Loucy (cell line): Measurements from ENCODE around the gene BCL11B.

Source experiments
- H2AFZ ChIP-seq: fragments of 200-600 bp; sonication (generic); 2 replicates; pipeline ENCODE4 v1.6.0; 2016; ENCODE audit warnings: antibody characterized with exemption, mild to moderate bottlenecking, low read length, moderate library complexity
- H3F3A ChIP-seq: fragments of 200-600 bp; 2 replicates; pipeline ENCODE4 v1.6.0; 2016; ENCODE audit warnings: antibody characterized with exemption, low read depth, mild to moderate bottlenecking
- H3K27me3 ChIP-seq: fragments of 200-600 bp; sonication (generic); 2 replicates; pipeline ENCODE4 v1.6.1; 2014; ENCODE audit warnings: low read length, mild to moderate bottlenecking; ENCODE audit not compliant: insufficient read depth, poor library complexity, severe bottlenecking
- H3K36me3 ChIP-seq: fragments of 200-600 bp; sonication (generic); 2 replicates; pipeline ENCODE4 v1.6.1; 2016; ENCODE audit warnings: low read length; ENCODE audit not compliant: insufficient read depth
- H3K4me1 ChIP-seq: fragments of 200-600 bp; sonication (generic); 2 replicates; pipeline ENCODE4 v1.5.1; 2014; ENCODE audit warnings: low read length, mild to moderate bottlenecking; ENCODE audit not compliant: insufficient read depth, poor library complexity, severe bottlenecking
- H3K4me2 ChIP-seq: fragments of 200-600 bp; sonication (generic); 2 replicates; pipeline ENCODE4 v1.6.0; 2014; ENCODE audit warnings: antibody characterized with exemption, low read length, low read depth, mild to moderate bottlenecking; ENCODE audit not compliant: poor library complexity, severe bottlenecking
- H3K4me3 ChIP-seq: fragments of 200-600 bp; sonication (generic); 2 replicates; pipeline ENCODE4 v1.5.1; 2014; ENCODE audit warnings: low read length, mild to moderate bottlenecking, mixed read lengths; ENCODE audit not compliant: poor library complexity, severe bottlenecking
- H3K79me2 ChIP-seq: fragments of 200-600 bp; sonication (generic); 2 replicates; pipeline ENCODE4 v1.6.1; 2014; ENCODE audit warnings: low read length; ENCODE audit not compliant: insufficient read depth
- H3K9ac ChIP-seq: fragments of 200-600 bp; sonication (generic); 2 replicates; pipeline ENCODE4 v1.6.0; 2014; ENCODE audit warnings: mild to moderate bottlenecking, low read depth, low read length, moderate library complexity; ENCODE audit not compliant: poor library complexity, severe bottlenecking
- H3K9me2 ChIP-seq: fragments of 200-600 bp; sonication (generic); replicated peaks from 2 replicates; pipeline ENCODE4 v1.6.1; 2016; ENCODE audit warnings: low read depth, low read length, mixed read lengths
- H3K9me3 ChIP-seq: fragments of 200-600 bp; sonication (generic); 2 replicates; pipeline ENCODE4 v1.6.1; 2014; ENCODE audit warnings: mild to moderate bottlenecking, antibody characterized with exemption, low read length, low read depth; ENCODE audit not compliant: insufficient read depth
- H4K20me1 ChIP-seq: fragments of 200-600 bp; sonication (generic); 2 replicates; pipeline ENCODE4 v1.6.0; 2014; ENCODE audit warnings: antibody characterized with exemption, low read length, mild to moderate bottlenecking; ENCODE audit not compliant: insufficient read depth, poor library complexity, severe bottlenecking
- CTCF ChIP-seq: fragments of 200-600 bp; sonication (generic); conservative IDR thresholded peaks from 2 replicates; pipeline ENCODE4 v1.5.1; 2014; ENCODE audit warnings: mild to moderate bottlenecking, antibody characterized with exemption, low read length
- EZH2phosphoT487 ChIP-seq: fragments of 200-600 bp; IDR thresholded peaks from 2 replicates; pipeline ENCODE4 v1.6.1; 2018; ENCODE audit warnings: antibody characterized with exemption, mild to moderate bottlenecking, moderate library complexity, borderline replicate concordance

BCL11B gene

GRCh38 chr14:99278836-99279235 lies 6.8 kb upstream of the BCL11B start:
- no peaks in the 10 kb centered on the region for H4K20me1 ChIP-seq
- no peak overlapping the region for H2AFZ ChIP-seq
- H3K4me1 ChIP-seq: peaks cover 1% of the 10 kb centered on the region
- no peak overlapping the region for H3K4me2 ChIP-seq
- no peak overlapping the region for H3K9ac ChIP-seq
- no peaks in the 10 kb centered on the region for H3K9me3 ChIP-seq
- no peaks in the 10 kb centered on the region for H3K9me2 ChIP-seq
- H3K4me3 ChIP-seq: no peak overlapping the region
- H3K79me2 ChIP-seq: no peaks in the 10 kb centered on the region
- TF ChIP-seq CTCF (no peak), EZH2phosphoT487 (no peak)
- no peaks in the 10 kb centered on the region for H3K27me3 ChIP-seq
- H3F3A ChIP-seq: peaks cover 6% of the 10 kb centered on the region; the same call in 1 of the 2 replicates
- H3K36me3 ChIP-seq: no peaks in the 10 kb centered on the region

- Histone ChIP-seq H3F3A (peaks cover 6% of the 10 kb centered on the region; the same call in 1 of the 2 replicates), H3K36me3 (no peaks in the 10 kb centered on the region), H3K79me2 (no peaks in the 10 kb centered on the region), H3K9me2 (no peaks in the 10 kb centered on the region), H3K4me2 (no peak overlapping the region), H3K27me3 (no peaks in the 10 kb centered on the region), H4K20me1 (no peaks in the 10 kb centered on the region), H3K9me3 (no peaks in the 10 kb centered on the region), H3K9ac (no peak overlapping the region), H2AFZ (no peak overlapping the region), H3K4me1 (peaks cover 14% of the 10 kb centered on the region), H3K4me3 (no peak overlapping the region)
- TF ChIP-seq CTCF (no peak), EZH2phosphoT487 (no peak)
Measured at GRCh38 chr14:99277530-99277929, 5.5 kb upstream of the BCL11B start.

GRCh38 chr14:99276482-99276881 lies 4.5 kb upstream of the BCL11B start:
- H3F3A ChIP-seq: peaks cover 6% of the 10 kb centered on the region; the same call in 1 of the 2 replicates
- TF ChIP-seq EZH2phosphoT487: no peak
- TF ChIP-seq CTCF: no peak
- H4K20me1 ChIP-seq: no peaks in the 10 kb centered on the region
- H3K4me1 ChIP-seq: peaks cover 17% of the 10 kb centered on the region
- H3K9me3 ChIP-seq: no peaks in the 10 kb centered on the region
- no peak overlapping the region for H3K4me2 ChIP-seq
- H3K4me3 ChIP-seq: no peak overlapping the region
- H3K79me2 ChIP-seq: peaks cover 4% of the 10 kb centered on the region
- no peaks in the 10 kb centered on the region for H3K9me2 ChIP-seq
- no peak overlapping the region for H3K9ac ChIP-seq
- no peaks in the 10 kb centered on the region for H3K27me3 ChIP-seq
- H2AFZ ChIP-seq: no peak overlapping the region
- no peaks in the 10 kb centered on the region for H3K36me3 ChIP-seq
